Nephron progenitor cell (in vitro differentiated cells): ENCODE measurements around the gene TBL1X.
A peak's percentile ranks its signal among the peaks of the same experiment; 100 is the strongest.

Experiments
- DNase-seq: peaks from one replicate; pipeline ENCODE4 v3.0.0; 2021
- H3K27ac Mint-ChIP-seq: 2 replicates; pipeline ENCODE4 v1.8.0; 2021; ENCODE audit warnings: mild to moderate bottlenecking, moderate library complexity, mixed read lengths
- H3K27me3 Mint-ChIP-seq: 2 replicates; pipeline ENCODE4 v1.8.0; 2021; ENCODE audit warnings: mild to moderate bottlenecking, low read depth, mixed read lengths; ENCODE audit not compliant: poor library complexity
- H3K36me3 Mint-ChIP-seq: 2 replicates; pipeline ENCODE4 v1.8.0; 2021; ENCODE audit warnings: low read depth, mixed read lengths
- H3K4me1 Mint-ChIP-seq: 2 replicates; pipeline ENCODE4 v1.8.0; 2021; ENCODE audit warnings: mixed read lengths
- H3K4me3 Mint-ChIP-seq: 2 replicates; pipeline ENCODE4 v1.8.0; 2021; ENCODE audit warnings: mild to moderate bottlenecking, moderate library complexity, mixed read lengths
- H3K9me3 Mint-ChIP-seq: 2 replicates; pipeline ENCODE4 v1.8.0; 2021; ENCODE audit warnings: mild to moderate bottlenecking, moderate library complexity, mixed read lengths
- TF ChIP-seq, protein P1 (sequence below): fragments of 200-600 bp; sonication (generic); IDR thresholded peaks from 2 replicates; pipeline ENCODE4 v1.5.0; 2021; ENCODE audit warnings: antibody characterized with exemption

Gene TBL1X

DNA sequence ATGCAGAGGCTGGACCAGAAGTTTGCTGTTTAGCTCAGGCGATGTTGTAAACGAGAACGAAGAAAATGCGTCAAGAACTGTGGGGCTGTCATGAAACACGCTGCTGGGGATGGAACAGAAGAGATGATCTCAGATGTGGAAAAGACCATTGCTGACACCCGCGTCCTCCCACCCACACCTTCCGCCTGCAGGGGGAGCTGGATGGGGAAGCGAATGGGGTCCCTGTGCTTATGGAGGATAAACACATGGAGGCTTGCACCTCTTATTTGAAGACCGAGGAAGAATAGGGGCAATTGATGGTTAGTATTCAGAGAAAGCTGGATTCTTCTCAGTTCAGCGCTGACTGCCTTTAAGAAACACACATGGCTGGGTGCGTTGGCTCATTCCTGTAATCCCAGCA lies 236.9 kb downstream of the TBL1X start:
- Mint-ChIP-seq H3K36me3 (peaks cover 94% of the 10 kb centered on the region), H3K4me3 (no peak overlapping the region), H3K27ac (no peak overlapping the region), H3K9me3 (peaks cover 64% of the 10 kb centered on the region), H3K27me3 (no peaks in the 10 kb centered on the region), H3K4me1 (peaks cover 6% of the 10 kb centered on the region)
- TF ChIP-seq, protein P1, sequence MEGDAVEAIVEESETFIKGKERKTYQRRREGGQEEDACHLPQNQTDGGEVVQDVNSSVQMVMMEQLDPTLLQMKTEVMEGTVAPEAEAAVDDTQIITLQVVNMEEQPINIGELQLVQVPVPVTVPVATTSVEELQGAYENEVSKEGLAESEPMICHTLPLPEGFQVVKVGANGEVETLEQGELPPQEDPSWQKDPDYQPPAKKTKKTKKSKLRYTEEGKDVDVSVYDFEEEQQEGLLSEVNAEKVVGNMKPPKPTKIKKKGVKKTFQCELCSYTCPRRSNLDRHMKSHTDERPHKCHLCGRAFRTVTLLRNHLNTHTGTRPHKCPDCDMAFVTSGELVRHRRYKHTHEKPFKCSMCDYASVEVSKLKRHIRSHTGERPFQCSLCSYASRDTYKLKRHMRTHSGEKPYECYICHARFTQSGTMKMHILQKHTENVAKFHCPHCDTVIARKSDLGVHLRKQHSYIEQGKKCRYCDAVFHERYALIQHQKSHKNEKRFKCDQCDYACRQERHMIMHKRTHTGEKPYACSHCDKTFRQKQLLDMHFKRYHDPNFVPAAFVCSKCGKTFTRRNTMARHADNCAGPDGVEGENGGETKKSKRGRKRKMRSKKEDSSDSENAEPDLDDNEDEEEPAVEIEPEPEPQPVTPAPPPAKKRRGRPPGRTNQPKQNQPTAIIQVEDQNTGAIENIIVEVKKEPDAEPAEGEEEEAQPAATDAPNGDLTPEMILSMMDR, result no peak
- DNase-seq, result no peak

DNA sequence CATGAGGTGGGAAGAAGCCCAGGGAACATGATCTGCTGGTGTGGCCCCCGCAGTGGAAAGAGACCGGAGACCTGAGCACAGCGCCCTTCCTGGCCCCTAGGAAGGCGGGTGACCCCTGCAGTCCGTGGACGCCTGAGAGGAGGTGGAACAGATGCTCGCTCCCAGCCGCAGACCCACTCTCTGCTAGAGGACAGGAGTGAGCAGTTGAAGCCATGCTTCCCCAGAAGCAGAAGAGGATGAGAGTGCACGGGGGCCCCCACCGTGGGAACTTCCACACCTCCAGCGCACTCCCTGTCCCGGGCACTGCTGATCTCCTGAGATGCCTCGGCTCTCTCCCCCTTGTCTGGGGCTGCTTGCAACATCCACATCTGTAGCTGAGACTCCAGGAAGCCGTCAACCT lies 238.5 kb downstream of the TBL1X start:
- Mint-ChIP-seq H3K36me3 (peaks cover 93% of the 10 kb centered on the region), H3K9me3 (peaks cover 68% of the 10 kb centered on the region), H3K4me1 (peaks cover 6% of the 10 kb centered on the region), H3K27me3 (peaks cover 4% of the 10 kb centered on the region), H3K4me3 (no peak overlapping the region), H3K27ac (no peak overlapping the region)
- TF ChIP-seq, protein P1, result no peak
- no peak for DNase-seq

DNA sequence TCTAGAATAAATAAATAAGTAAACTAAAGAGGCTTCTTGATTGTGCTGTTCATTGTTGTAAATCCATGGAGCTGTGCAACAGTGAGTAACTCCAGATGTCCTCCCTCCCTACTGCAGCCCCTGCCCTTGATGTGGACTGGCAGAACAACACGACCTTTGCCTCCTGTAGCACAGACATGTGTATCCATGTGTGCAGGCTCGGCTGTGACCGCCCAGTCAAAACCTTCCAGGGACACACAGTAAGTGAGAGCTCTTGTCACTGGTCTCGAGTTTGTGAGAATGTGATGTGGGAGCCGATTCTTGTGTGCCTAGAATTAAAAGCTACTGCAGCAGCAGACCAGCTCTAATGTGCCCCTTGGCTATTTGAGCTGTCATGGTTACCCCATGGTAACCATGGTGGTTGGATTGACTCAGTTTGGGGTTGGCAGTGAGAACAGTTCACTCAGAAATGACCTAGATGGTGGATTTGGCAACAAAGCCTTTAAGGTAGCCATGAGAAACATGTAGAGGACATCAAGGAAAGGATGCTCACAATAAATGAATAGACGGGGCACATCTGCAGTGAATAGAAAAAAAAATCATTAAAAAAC lies 240.1 kb downstream of the TBL1X start:
- no peak overlapping the region for H3K27ac Mint-ChIP-seq
- no peak overlapping the region for H3K4me3 Mint-ChIP-seq
- no peak for DNase-seq
- peaks cover 4% of the 10 kb centered on the region for H3K27me3 Mint-ChIP-seq
- H3K9me3 Mint-ChIP-seq, result peaks cover 63% of the 10 kb centered on the region
- peaks cover 90% of the 10 kb centered on the region for H3K36me3 Mint-ChIP-seq
- H3K4me1 Mint-ChIP-seq, result peaks cover 15% of the 10 kb centered on the region
- TF ChIP-seq, protein P1, result no peak

DNA sequence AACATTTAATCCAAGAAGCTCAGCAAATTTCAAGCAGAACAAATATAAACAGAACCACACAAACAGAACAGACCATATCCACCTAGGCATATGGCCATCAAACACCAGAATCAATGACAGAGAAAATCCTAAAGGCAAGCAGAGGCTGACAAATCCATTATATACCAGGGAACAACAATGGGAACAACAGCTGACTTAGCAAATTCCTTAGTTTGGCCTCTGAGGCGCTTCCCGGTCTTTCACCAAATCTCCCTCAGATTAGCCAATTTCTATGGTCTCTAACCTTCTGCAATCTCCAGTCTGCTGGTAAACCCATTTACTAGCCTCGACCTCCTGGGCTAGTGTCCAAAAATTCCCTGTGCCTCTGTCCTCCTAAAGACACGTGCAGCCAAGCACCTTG lies 241.6 kb downstream of the TBL1X start:
- H3K27ac Mint-ChIP-seq, result peak overlapping the region; percentile 39

DNA sequence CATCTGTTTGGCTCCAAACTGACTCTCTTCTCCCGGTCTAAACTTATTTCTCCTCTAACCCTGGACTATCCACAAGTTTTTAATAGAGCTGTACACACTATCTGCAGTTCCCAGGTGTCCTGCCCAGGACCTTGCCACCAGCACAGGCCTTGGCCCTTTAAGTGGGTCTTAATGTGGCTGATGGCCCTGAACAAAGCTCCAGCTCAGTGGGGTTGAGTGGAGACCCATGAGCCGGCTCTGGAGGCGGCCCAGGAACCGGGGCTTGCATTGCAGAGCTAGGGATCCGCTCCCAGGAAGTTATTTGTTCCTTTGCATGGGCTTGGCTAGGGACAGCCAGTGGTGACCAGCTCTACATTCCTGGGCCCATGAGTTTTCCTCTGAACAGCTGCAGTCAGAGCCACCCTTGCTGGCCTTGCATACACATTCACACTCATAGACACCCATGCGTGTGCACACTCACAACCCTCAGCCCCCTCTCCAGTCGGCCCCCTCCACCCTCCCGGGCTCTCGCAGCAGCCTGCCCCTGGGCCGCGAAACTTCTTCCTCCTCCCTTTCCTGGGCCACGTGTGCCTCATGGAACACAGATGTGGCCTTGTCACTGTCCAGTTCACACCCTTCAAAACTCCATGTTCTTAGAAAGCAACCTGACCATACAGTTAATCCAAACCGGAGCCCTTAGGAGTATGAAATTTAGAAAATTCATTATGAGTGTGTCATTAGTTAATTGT lies 242.6 kb downstream of the TBL1X start:
- Mint-ChIP-seq H3K36me3 (peaks cover 89% of the 10 kb centered on the region), H3K9me3 (peaks cover 52% of the 10 kb centered on the region)

More for the DNA sequence above, 241.6 kb downstream of the TBL1X start:
- no peak overlapping the region for H3K4me3 Mint-ChIP-seq
- TF ChIP-seq, protein P1, result no peak
- DNase-seq, result no peak
- peaks cover 4% of the 10 kb centered on the region for H3K27me3 Mint-ChIP-seq
- H3K4me1 Mint-ChIP-seq, result peaks cover 15% of the 10 kb centered on the region
- peaks cover 89% of the 10 kb centered on the region for H3K36me3 Mint-ChIP-seq
- H3K9me3 Mint-ChIP-seq, result peaks cover 49% of the 10 kb centered on the region

More for the DNA sequence above, 242.6 kb downstream of the TBL1X start:
- Mint-ChIP-seq H3K4me1 (peaks cover 15% of the 10 kb centered on the region), H3K4me3 (no peak overlapping the region), H3K27me3 (peaks cover 4% of the 10 kb centered on the region), H3K27ac (peak overlapping the region; percentile 89)
- TF ChIP-seq, protein P1, result no peak
- DNase-seq, result no peak
